Left kidney (tissue), 2 donors: ENCODE data around the gene PIK3CG. TPM values are rescaled to one million over a fixed set of nuclear protein-coding genes. Genes with fewer than 3 reads are reported as not detected.

ENCODE experiments used
- DNase-seq: peaks from one replicate; pipeline ENCODE4 v3.0.0-alpha.2; 2013
- polyA plus RNA-seq: library from polyadenylated mRNA; unstranded; fragments of 120-200 nt; gene quantifications from one replicate; pipeline ENCODE4 v1.2.1, GENCODE V29; 2013; ENCODE audit not compliant: insufficient read length

PIK3CG gene
- polyA plus RNA-seq, 1 donor, result 2.7 TPM

- DNase-seq, result no peak
Measured at GRCh38 chr7:106858618-106859532, 6.2 kb upstream of the PIK3CG start.

GRCh38 chr7:106862317-106863089 is 2.6 kb upstream of the PIK3CG start:
- DNase-seq, result no peak

GRCh38 chr7:106863274-106863997 is 1.6 kb upstream of the PIK3CG start:
- no peak for DNase-seq

- DNase-seq, result no peak
Measured at GRCh38 chr7:106864298-106865081, 592 bp upstream of the PIK3CG start.

- no peak for DNase-seq
Measured at GRCh38 chr7:106866298-106867281, 1.5 kb downstream of the PIK3CG start.

- no peak for DNase-seq
Measured at GRCh38 chr7:106867641-106868351, 2.7 kb downstream of the PIK3CG start.

- no peak for DNase-seq
Measured at GRCh38 chr7:106868364-106868763, 3.3 kb downstream of the PIK3CG start.

- DNase-seq, result no peak
Measured at GRCh38 chr7:106869954-106870353, 4.9 kb downstream of the PIK3CG start.

GRCh38 chr7:106870528-106870927 is 5.4 kb downstream of the PIK3CG start:
- DNase-seq, result no peak

GRCh38 chr7:106870983-106871410 is 5.9 kb downstream of the PIK3CG start:
- DNase-seq, result no peak

- no peak for DNase-seq
Measured at GRCh38 chr7:106871793-106872571, 6.9 kb downstream of the PIK3CG start.

GRCh38 chr7:106872763-106873162 is 7.7 kb downstream of the PIK3CG start:
- no peak for DNase-seq

GRCh38 chr7:106874076-106874475 is 9.0 kb downstream of the PIK3CG start:
- no peak for DNase-seq

GRCh38 chr7:106875508-106875907 is 10.4 kb downstream of the PIK3CG start:
- DNase-seq, result no peak

GRCh38 chr7:106878748-106879439 is 13.8 kb downstream of the PIK3CG start:
- no peak for DNase-seq

GRCh38 chr7:106881984-106882383 is 16.9 kb downstream of the PIK3CG start:
- no peak for DNase-seq

GRCh38 chr7:106883456-106884026 is 18.5 kb downstream of the PIK3CG start:
- DNase-seq, result no peak

- no peak for DNase-seq
Measured at GRCh38 chr7:106885652-106886051, 20.6 kb downstream of the PIK3CG start.
